GM18873 (cell line): Measurements from ENCODE around the gene CCDC157.

Experiments
- ATAC-seq: cut with Tn5 transposase; IDR thresholded peaks from one replicate; pipeline ENCODE4 v1.9.1; 2021; ENCODE audit warnings: mild to moderate bottlenecking, moderate library complexity, moderate number of reproducible peaks; ENCODE audit not compliant: unreplicated experiment, low FRiP score

CCDC157 gene

DNA sequence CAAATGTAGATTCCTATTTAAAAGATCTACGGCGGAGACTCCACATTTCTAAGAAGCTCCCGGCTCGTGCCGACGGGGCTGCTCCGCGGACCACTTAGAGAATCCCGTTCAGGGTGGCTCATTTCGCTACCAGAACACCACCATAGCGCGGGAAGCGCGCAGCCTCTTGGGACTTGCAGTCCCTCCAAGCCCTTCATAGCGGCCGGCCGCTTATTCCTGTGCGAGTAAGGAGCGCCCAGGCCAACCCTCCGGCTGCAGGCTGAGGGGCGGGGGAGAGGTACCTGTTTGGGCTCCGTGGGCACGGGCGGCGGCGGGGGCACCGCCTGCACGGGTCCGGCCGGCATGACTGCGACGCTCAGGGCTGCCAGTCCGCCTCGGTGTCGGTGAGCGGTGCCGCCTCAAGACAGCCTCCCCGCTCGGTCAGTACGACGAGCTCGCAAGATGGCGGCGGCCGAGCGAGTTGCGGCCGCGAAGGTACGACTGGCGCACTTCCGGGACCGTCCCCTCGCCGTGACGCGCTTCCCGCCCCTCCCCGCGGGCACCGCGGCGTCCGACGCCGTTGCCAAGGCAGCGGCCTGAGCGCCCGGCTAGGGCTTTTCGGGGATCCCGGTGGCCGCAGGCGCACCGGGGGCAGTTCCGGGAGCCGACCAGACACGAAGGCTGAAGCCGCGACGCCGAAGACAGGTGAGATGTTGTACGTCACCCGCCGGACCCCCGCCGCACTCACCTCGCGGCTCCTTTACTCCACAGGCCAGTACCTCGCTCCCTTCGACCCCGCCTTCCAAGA lies at the start of gene CCDC157, which contains the start of gene SF3A1:
Gene CCDC157, plus strand, starts transcription at position 559 of the 787 bp plus-strand sequence. CDS start 8,994 bp downstream, outside the sequence.
Gene SF3A1, minus strand, starts transcription at position 446 of the 787 bp plus-strand sequence. Its CDS starts 102 bp downstream, at position 344.
- peak; percentile 73 for ATAC-seq

DNA sequence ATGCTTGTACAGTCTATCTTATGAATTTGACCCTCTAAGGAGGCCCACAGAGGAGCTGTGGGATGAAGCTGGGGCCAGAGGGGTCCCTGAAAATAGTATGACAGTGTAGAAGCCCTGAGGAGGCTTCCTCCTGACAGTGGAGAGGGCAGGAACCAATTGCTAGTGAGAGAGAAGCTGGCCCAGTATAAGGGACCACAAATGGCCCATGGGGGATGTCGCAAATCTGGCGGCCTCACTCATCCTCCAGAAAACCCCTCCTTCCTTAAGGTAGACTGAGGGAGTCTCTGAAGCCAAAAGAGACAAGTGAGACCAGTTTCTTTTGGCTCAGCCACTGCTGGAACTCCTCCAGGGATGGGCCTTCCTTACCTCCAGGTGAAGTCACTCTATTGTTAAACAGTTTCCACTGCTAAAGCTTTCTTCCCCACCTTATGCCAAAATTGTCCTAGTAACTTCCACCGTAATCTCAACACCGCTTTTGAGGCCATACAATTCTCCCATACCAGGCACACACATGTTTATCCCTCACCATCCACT lies 49.7 kb upstream of the CCDC157 start:
- no peak for ATAC-seq

DNA sequence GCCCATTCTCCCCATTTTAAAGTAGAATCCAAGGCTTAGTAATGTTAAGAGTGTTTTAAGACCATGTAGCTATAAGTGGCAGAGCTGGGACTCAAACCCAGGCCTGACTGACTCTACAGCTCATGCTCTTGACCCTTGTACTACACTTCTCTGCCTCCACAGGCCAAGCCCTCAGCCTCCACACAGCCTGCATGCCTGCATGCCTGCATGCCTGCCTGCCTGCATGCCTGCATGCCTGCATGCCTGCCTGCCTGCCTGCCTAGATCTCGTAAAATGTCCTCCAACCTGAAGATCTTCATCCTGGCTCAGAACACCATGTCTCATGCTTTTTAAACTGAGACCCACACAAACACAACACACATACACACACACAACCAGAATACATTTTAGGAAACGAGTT lies 48.7 kb upstream of the CCDC157 start:
- ATAC-seq, result no peak

DNA sequence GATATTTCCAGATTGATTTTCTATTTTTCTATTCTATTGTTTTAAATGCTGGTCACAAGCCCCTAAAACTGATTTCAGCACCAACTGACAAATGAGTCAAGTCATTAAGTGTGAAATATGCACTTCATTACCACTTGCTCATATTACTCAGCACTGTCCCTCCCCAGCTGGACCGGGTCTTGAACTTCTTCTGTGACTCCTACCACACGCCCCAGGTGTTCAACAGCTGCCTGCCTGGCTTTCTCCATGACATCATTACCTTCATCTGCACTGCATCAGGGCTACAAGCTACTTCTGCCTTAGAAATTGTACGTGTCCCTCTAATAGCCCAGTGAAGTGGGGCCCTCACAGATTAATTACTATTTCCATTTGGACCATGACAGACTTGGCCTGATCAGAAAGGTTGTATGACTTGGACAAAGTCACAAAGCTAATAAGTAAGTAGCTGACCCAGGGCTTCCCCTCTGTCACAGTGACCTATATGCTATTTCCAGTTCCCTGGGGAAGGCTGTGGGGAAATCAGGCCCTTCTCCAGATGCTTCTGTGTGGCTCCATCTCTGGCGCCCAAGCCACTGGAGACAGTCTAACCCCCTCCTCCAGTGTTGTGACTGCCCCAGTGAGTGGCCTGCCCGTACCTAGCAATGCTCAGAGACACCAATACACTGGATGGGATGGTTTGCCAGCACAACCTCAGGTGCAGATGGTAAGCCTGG lies 48.1 kb upstream of the CCDC157 start:
- no peak for ATAC-seq

DNA sequence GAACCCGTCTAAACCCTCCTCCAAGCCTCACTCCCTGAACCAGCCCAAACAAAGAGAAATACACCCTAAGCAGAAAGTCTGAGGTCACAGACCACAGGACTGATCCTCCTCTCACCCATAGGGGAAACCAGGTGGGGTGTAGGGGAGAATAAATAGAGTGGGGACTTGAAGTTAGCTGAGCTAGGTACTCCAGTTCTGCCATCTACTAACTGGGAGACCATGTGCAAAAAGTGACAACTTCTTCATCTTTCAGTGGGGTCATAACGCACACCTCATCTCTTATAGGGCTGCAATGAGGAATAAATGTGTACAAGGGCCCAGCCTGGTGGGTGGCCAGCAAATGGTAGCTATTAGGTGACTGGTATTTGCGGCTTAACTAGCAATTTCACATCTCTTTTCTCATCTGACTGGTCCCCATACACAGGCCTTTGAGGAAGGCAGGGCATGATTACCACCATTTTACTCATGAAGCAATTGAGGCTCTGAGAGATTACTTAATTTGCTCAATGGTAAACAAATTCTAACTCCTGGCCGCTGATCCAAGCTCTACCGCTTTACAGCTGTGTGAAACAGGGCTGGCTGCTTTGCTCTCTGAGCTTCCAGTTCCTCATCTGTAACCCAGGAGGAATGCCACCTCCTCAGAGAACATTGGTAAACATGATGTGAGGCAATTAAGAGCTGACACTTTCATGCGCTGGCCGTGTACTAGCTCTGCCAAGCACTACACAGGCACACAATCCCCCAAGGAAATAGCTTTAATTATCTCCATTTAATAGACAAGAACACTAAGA lies 46.7 kb upstream of the CCDC157 start:
- no peak for ATAC-seq

DNA sequence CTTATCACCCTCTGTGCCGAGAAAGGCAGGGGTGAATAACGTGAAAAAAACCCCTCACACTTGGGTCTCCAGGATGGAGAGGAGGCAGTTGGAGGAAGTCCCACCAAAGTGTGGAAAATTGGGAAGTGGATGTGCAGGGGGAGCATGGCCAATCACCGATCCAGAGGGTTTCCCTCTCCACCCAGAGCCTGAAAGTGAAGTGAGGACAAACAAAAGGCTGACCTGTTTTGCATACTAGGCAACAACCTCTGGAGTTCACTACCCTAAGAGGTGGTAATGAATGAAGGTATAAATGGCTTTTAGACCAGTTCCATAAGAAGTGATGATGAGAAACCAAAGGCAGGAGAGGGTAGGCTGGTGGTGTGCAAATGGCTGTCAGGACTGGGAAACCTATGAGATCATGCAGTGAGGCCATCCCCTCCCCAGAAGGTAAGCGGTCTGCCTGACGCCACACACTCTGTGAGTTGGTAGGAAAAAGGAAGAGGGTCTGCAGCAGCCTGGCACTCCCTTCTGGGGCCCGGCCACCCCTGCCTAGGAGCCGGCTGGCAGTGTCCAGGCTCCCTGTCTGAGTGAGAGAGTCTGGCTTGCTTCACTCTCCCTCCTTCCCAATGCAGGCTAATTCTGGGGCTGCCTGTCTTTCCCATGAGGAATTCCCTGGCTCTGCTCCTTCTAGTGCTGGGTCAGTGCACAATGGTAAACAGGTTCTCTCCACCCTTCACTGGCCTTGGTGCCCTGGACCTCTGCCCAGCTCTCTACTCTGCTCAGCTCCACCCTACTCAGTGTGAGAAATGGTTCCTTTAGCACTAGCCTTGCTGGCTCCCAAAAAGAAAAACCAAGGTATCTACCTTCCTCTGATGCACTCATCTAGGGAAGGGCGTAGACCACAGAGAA lies 45.7 kb upstream of the CCDC157 start:
- ATAC-seq, result no peak

GRCh38 chr22:30312053-30312452 lies 44.8 kb upstream of the CCDC157 start:
- no peak for ATAC-seq

DNA sequence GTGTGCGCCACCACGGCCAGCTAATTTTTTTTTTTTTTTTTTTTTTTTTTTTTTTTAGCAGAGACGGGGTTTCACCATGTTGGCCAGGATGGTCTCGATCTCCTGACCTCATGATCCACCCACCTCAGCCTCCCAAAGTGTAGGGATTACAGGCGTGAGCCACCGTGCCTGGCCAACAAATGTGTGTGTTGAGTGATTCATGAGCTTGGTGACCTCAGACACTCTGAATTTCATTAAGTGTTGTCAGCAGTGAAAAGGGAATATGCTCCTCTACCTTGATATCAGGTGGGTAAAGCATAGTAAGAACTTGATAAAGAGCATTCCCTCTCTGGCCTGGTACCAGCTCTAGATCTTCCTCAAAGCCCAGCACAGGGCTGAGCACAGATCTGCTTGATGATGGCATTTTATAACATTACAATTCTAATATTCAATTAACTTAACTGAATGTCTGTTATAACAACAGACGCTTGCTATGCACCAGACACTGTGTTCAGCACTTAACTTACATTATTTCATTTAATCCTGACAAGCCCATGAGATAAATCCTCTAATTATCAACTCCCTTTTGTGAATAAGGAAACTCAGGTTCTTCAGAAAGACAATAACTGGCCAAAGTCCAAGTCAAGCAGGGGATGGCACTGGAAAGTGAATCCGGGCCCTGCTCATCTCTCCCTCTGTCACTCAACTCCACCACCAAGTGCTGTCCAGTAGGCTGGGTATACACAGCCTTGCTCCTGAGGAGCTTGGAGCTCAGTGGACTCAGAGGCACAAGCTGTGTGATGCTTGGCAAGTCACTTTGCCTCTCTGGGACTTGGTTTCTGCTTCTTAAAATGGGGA lies 43.1 kb upstream of the CCDC157 start:
- no peak for ATAC-seq

DNA sequence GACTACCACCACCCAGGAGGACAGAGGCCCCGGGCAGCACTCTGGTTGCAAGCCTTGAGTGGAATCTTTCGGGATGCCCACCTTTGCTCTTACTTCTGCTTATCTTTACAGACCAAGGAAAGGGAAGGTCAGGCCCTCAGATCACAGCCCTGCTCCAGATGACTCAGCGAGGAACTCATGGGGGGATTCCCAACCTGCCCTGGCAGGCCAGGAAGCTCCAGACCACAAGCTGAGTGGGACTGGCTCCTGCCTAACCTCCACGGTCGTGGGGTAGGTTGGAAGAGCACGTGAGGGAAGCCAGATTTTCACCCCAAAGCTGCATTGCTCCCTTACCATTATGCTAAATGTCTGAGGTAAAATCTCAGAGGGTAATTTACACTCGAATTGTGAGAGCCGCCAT lies 41.9 kb upstream of the CCDC157 start:
- ATAC-seq, result no peak

GRCh38 chr22:30315962-30316576 lies 40.7 kb upstream of the CCDC157 start:
- no peak for ATAC-seq

GRCh38 chr22:30317778-30318177 lies 39.0 kb upstream of the CCDC157 start:
- no peak for ATAC-seq

- ATAC-seq, result no peak
These were observed 37.9 kb upstream of the CCDC157 start for GRCh38 chr22:30318799-30319419.

GRCh38 chr22:30320021-30320556 lies 36.7 kb upstream of the CCDC157 start:
- no peak for ATAC-seq

GRCh38 chr22:30321461-30321860 lies 35.3 kb upstream of the CCDC157 start:
- ATAC-seq, result no peak

GRCh38 chr22:30323246-30323645 lies 33.6 kb upstream of the CCDC157 start:
- no peak for ATAC-seq

DNA sequence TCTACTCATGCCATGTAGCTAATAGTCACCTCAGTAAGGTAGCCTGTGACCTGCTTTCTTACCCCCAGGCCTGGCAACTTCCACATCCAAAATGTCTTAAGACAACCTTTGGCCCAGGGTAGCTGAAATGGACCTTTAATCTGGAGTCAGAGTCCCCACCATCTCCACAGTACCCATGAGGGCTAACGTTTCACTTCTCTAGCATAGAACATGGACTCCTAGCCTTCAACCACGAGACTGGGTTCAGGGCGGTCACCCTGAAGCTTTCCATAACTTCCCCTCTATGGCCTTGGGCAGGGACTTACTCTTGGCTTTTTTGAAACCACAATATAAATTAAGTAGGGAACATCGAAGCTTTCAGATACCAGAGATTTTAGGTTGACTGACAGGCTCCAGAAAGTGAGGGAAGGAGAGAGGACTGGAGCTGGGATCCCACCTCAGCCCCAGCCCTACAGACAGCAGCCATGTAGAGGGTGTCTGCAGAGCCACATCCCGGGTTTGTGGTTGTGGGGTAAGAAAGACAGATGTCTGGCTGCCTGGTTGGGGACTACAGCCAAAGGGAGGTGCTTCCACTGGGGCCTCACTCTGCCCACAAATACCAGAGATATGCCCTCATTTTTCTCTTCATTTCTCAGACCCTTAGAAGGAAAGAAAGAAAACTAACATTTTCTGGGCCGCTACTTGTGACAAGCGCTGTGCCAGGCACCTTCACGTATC lies 32.6 kb upstream of the CCDC157 start:
- no peak for ATAC-seq
